ENCODE measurements around the gene DLL1. TPM values are rescaled to one million over a fixed set of nuclear protein-coding genes. Genes with fewer than 3 reads are reported as not detected.
A peak's percentile ranks its signal among the peaks of the same experiment; 100 is the strongest.

DLL1 gene
- total and polyA plus RNA-seq, 7 donors = 1.1 to 13.6 (median 4.6) TPM

DNA sequence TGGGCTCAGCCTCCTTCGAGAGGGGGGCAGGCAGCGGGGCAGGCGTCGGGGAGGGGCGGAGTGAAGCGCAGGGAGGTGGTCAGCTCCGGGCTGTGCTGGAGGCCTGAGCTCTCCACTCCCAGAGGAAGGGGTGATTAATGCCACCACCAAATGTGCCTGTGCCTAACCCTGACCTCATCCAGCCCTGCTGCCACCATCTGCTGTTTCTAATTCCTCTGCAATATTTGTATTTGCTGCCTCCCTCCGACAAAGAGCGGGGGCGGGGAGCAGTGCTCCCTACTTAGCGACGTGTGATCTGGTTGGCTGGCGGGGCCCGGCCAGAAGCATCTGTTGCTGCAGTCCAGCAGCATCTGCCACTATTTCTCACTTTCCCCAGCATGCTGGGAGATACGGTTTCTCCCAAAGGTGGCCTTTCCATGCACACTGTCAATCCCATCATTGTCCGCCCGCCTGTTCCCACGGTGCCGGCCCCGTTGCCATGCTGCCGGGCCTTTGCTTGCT, 47.0 kb downstream of the DLL1 start:
- DNase-seq = peak; percentile 60

GRCh38 chr6:170243386-170243785, 47.5 kb downstream of the DLL1 start:
- intact Hi-C loops (cut with DNase I) = no loop called here
- TF ChIP-seq POLR2AphosphoS5 (IDR thresholded peaks at IDR 0.05) (no peak), POLR2A (IDR thresholded peaks at IDR 0.05) (no peak), EP300 (IDR thresholded peaks at IDR 0.05) (no peak)
- TF ChIP-seq, protein P1, sequence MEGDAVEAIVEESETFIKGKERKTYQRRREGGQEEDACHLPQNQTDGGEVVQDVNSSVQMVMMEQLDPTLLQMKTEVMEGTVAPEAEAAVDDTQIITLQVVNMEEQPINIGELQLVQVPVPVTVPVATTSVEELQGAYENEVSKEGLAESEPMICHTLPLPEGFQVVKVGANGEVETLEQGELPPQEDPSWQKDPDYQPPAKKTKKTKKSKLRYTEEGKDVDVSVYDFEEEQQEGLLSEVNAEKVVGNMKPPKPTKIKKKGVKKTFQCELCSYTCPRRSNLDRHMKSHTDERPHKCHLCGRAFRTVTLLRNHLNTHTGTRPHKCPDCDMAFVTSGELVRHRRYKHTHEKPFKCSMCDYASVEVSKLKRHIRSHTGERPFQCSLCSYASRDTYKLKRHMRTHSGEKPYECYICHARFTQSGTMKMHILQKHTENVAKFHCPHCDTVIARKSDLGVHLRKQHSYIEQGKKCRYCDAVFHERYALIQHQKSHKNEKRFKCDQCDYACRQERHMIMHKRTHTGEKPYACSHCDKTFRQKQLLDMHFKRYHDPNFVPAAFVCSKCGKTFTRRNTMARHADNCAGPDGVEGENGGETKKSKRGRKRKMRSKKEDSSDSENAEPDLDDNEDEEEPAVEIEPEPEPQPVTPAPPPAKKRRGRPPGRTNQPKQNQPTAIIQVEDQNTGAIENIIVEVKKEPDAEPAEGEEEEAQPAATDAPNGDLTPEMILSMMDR (IDR thresholded peaks at IDR 0.05) = no peak
- peaks cover 0 to 2% (median 0%) of the 10 kb centered on the region in 4 donors for H3K4me1 ChIP-seq
- no peak overlapping the region for H3K4me3 ChIP-seq
- 51 to 69% methylated on average over 7 of the region's 7 CpGs for WGBS, 2 donors
- H3K27ac ChIP-seq = no peak overlapping the region
- peak; percentile 19 for DNase-seq
- H3K27me3 ChIP-seq = peaks cover 0 to 6% (median under 1%) of the 10 kb centered on the region in 3 donors
- no peaks in the 10 kb centered on the region for H3K9me3 ChIP-seq
- no peaks in the 10 kb centered on the region for H3K36me3 ChIP-seq

More for the DNA sequence above, 47.0 kb downstream of the DLL1 start:
- no peak overlapping the region for H3K27ac ChIP-seq
- 50 to 58% methylated on average over 21 of the region's 21 CpGs for WGBS, 2 donors
- intact Hi-C loops (cut with DNase I) = no loop called here
- no peaks in the 10 kb centered on the region for H3K9me3 ChIP-seq
- H3K4me3 ChIP-seq = no peak overlapping the region
- peaks cover 0 to 6% (median 0%) of the 10 kb centered on the region in 4 donors for H3K4me1 ChIP-seq
- TF ChIP-seq POLR2AphosphoS5 (IDR thresholded peaks at IDR 0.05) (no peak), POLR2A (IDR thresholded peaks at IDR 0.05) (no peak), EP300 (IDR thresholded peaks at IDR 0.05) (no peak)
- TF ChIP-seq, protein P1 (IDR thresholded peaks at IDR 0.05) = no peak
- peaks cover 0 to 10% (median 5%) of the 10 kb centered on the region in 3 donors for H3K27me3 ChIP-seq
- no peaks in the 10 kb centered on the region for H3K36me3 ChIP-seq

- no peak overlapping the region for H3K27ac ChIP-seq
- no peaks in the 10 kb centered on the region for H3K4me1 ChIP-seq
- WGBS, 2 donors = 77 to 83% methylated on average over 20 of the region's 20 CpGs
- H3K4me3 ChIP-seq = no peak overlapping the region
- no peaks in the 10 kb centered on the region for H3K9me3 ChIP-seq
- intact Hi-C loops (cut with DNase I) = no loop called here
- TF ChIP-seq POLR2A (IDR thresholded peaks at IDR 0.05) (no peak), EP300 (IDR thresholded peaks at IDR 0.05) (no peak), POLR2AphosphoS5 (IDR thresholded peaks at IDR 0.05) (no peak)
- TF ChIP-seq, protein P1 (IDR thresholded peaks at IDR 0.05) = no peak
- no peaks in the 10 kb centered on the region for H3K36me3 ChIP-seq
- DNase-seq = peak; percentile 39
- no peaks in the 10 kb centered on the region for H3K27me3 ChIP-seq
These were observed 51.9 kb downstream of the DLL1 start for GRCh38 chr6:170238741-170239565.

DNA sequence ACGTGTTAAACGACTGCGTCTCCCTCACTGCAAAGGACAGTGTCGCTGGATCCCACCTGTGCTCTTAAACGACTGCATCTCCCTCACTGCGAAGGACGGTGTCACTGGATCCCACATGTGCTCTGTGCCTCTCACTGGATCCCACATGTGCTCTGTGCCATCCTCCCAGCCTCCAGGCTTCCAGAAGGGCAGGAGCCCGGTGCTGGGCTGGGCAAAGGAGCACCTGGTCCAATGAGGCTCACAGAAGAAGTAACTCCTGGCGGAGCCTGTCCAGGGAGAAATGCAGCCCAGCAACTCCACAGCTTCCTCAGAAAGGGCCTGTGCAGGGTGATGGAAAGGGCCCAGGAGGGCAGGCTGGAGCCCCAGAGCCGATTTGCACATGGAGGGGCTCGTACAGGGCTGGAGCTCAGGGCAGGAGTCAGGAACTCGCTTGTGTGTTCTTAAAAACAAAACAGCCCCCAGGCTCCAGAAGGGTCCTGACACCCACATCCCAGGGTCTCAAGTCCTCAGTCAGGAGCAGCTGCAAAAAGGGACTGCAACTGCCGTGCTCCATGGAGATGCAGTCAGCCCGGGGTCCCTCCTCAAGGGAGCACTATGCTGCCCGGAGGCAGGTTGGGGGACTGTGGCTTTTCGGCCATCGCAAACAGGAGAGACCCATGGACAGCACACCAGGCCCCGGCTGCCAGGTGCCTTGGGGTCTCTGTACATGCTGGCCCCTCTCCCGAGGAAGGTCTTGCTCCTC, 52.7 kb downstream of the DLL1 start:
- H3K27me3 ChIP-seq = no peaks in the 10 kb centered on the region
- no peaks in the 10 kb centered on the region for H3K9me3 ChIP-seq
- no peak overlapping the region for H3K4me3 ChIP-seq
- no peak for TF ChIP-seq POLR2A (IDR thresholded peaks at IDR 0.05)
- no peak for TF ChIP-seq POLR2AphosphoS5 (IDR thresholded peaks at IDR 0.05)
- TF ChIP-seq, protein P1 (IDR thresholded peaks at IDR 0.05) = no peak
- no peak for TF ChIP-seq EP300 (IDR thresholded peaks at IDR 0.05)
- DNase-seq = peak; percentile 37
- H3K27ac ChIP-seq = no peak overlapping the region
- no peaks in the 10 kb centered on the region for H3K36me3 ChIP-seq
- no peaks in the 10 kb centered on the region for H3K4me1 ChIP-seq
- WGBS, 2 donors = 85 to 89% methylated on average over 19 of the region's 19 CpGs
- intact Hi-C loops (cut with DNase I) = no loop called here

Data from sigmoid colon (tissue), 7 donors.